HepG2 (cell line): Measurements from ENCODE around the gene SULT4A1. TPM values are rescaled to one million over a fixed set of nuclear protein-coding genes. Genes with fewer than 3 reads are reported as not detected.

ENCODE experiments used
- ARNT2 ChIP-seq: sonication (generic); formaldehyde crosslinking; IDR thresholded peaks from 2 replicates; pipeline ENCODE4 v1.8.0; 2022; ENCODE audit warnings: mild to moderate bottlenecking, low read depth, missing genetic modification reagents, moderate library complexity
- ATF2 ChIP-seq: sonication (generic); formaldehyde crosslinking; IDR thresholded peaks from 2 replicates; pipeline ENCODE4 v1.4.0; 2020; ENCODE audit warnings: missing genetic modification reagents
- CTCF ChIP-seq: sonication (generic); formaldehyde crosslinking; IDR thresholded peaks from 2 replicates; pipeline ENCODE4 v1.5.0; 2020; ENCODE audit warnings: mild to moderate bottlenecking, missing genetic modification reagents, moderate library complexity
- ETV5 ChIP-seq: IDR thresholded peaks from 2 replicates; pipeline ENCODE4 v1.6.1; 2018; ENCODE audit warnings: missing biosample characterization, missing genetic modification reagents, inconsistent platforms, borderline replicate concordance
- HINFP ChIP-seq: sonication (generic); formaldehyde crosslinking; IDR thresholded peaks from 2 replicates; pipeline ENCODE4 v1.4.0; 2020; ENCODE audit warnings: low read depth, mild to moderate bottlenecking, missing genetic modification reagents
- HMG20A ChIP-seq: IDR thresholded peaks from 2 replicates; pipeline ENCODE4 v1.6.1; 2016; ENCODE audit warnings: borderline replicate concordance
- KLF6 ChIP-seq: IDR thresholded peaks from 2 replicates; pipeline ENCODE4 v1.8.0; 2016; ENCODE audit warnings: missing biosample characterization, missing genetic modification reagents
- ONECUT2 ChIP-seq: sonication (generic); formaldehyde crosslinking; IDR thresholded peaks from 2 replicates; pipeline ENCODE4 v1.4.0; 2020; ENCODE audit warnings: missing genetic modification reagents
- SIX1 ChIP-seq: sonication (generic); formaldehyde crosslinking; IDR thresholded peaks from 2 replicates; pipeline ENCODE4 v1.4.0; 2020; ENCODE audit warnings: missing genetic modification reagents, borderline replicate concordance
- SMAD1 ChIP-seq: sonication (generic); formaldehyde crosslinking; IDR thresholded peaks from 2 replicates; pipeline ENCODE4 v1.4.0; 2020; ENCODE audit warnings: missing genetic modification reagents, low read depth, mild to moderate bottlenecking, borderline replicate concordance
- SRY ChIP-seq: sonication (generic); formaldehyde crosslinking; IDR thresholded peaks from 2 replicates; pipeline ENCODE4 v1.8.0; 2022; ENCODE audit warnings: mild to moderate bottlenecking, missing genetic modification reagents
- THAP9 ChIP-seq: sonication (generic); formaldehyde crosslinking; IDR thresholded peaks from 2 replicates; pipeline ENCODE4; 2020; ENCODE audit warnings: missing genetic modification reagents, mild to moderate bottlenecking, borderline replicate concordance
- ZFP91 ChIP-seq: sonication (generic); formaldehyde crosslinking; IDR thresholded peaks from 2 replicates; pipeline ENCODE4 v1.9.0; 2022; ENCODE audit warnings: missing genetic modification reagents, mild to moderate bottlenecking, borderline replicate concordance
- ZKSCAN8 ChIP-seq: IDR thresholded peaks from 2 replicates; pipeline ENCODE4 v1.6.1; 2016; ENCODE audit warnings: borderline replicate concordance, missing genetic modification reagents, missing compliant biosample characterization
- ZNF251 ChIP-seq: sonication (generic); formaldehyde crosslinking; IDR thresholded peaks from 2 replicates; pipeline ENCODE4 v1.9.0; 2021; ENCODE audit warnings: mild to moderate bottlenecking, missing genetic modification reagents
- ZNF577 ChIP-seq: sonication (generic); formaldehyde crosslinking; IDR thresholded peaks from 2 replicates; pipeline ENCODE4 v1.4.0; 2020; ENCODE audit warnings: mild to moderate bottlenecking, low read depth, missing genetic modification reagents, borderline replicate concordance
- ZNF597 ChIP-seq: sonication (generic); formaldehyde crosslinking; IDR thresholded peaks from 2 replicates; pipeline ENCODE4 v1.5.0; 2020; ENCODE audit warnings: missing genetic modification reagents
- polyA plus RNA-seq, 8 experiments: library from polyadenylated mRNA; depleted of rRNA in 3 of 8; stranded (reverse) in 7 of 8; unstranded in 1 of 8; fragments of >200 nt; fragmentation: Illumina TruSeq in 4 of 8; extraction: Trizol in 4 of 8; gene quantifications; 2 replicates each; pipeline versions ENCODE4 v1.2.1 to v1.2.3, GENCODE V29; 2011 to 2016; ENCODE audit warnings: low read depth in 4 of 8, missing spikeins in 1 of 8, mixed read lengths in 1 of 8; ENCODE audit not compliant: insufficient read depth in 1 of 8
- total RNA-seq, 5 experiments: library from RNA; depleted of rRNA; stranded (reverse); fragments of >200 nt; fragmentation: Illumina TruSeq; extraction: Trizol; gene quantifications; 2 replicates each; pipeline ENCODE4 v1.2.3, GENCODE V29; 2016; ENCODE audit warnings: low read depth in 1 of 5

The SULT4A1 gene
- total and polyA plus RNA-seq, 2 of the 13 experiments (the other 11 are each of a cell fraction or from before 2014, with no cell fraction given): not detected

GRCh38 chr22:43823353-43823908 is 38.9 kb downstream of the SULT4A1 start (continued):
- TF ChIP-seq ZFP91 (CRISPR knock-in tag) (no peak), HMG20A (peak; percentile 38; the same call in 1 of the 2 replicates), ZNF597 (CRISPR knock-in tag) (no peak), ETV5 (CRISPR knock-in tag) (peak; percentile 25; the same call in 1 of the 2 replicates), KLF6 (no peak), HINFP (CRISPR knock-in tag) (no peak), ZKSCAN8 (CRISPR knock-in tag) (no peak), CTCF (CRISPR knock-in tag) (no peak), ONECUT2 (CRISPR knock-in tag) (no peak), ARNT2 (CRISPR knock-in tag) (no peak), ATF2 (no peak), ZNF251 (CRISPR knock-in tag) (no peak), THAP9 (CRISPR knock-in tag) (no peak), ZNF577 (CRISPR knock-in tag) (no peak), SIX1 (CRISPR knock-in tag) (no peak), SRY (CRISPR knock-in tag) (no peak), SMAD1 (no peak)
